T-helper 1 cell treated with Interleukin-12 subunit alpha and Interleukin-12 subunit beta and Interleukin-4 antibody, amounts not matched to agents 30 μg/mL and 1 μg/mL, for 36 hours (primary cell): ENCODE results near the gene LRRC74A.

ENCODE experiments used
- H3K27ac Mint-ChIP-seq: one replicate; pipeline ENCODE4 v1.8.0; 2021; ENCODE audit warnings: mild to moderate bottlenecking, mixed read lengths
- H3K27me3 Mint-ChIP-seq: one replicate; pipeline ENCODE4 v1.8.0; 2021; ENCODE audit warnings: low read depth, mixed read lengths
- H3K36me3 Mint-ChIP-seq: one replicate; pipeline ENCODE4 v1.8.0; 2021; ENCODE audit warnings: low read depth, mixed read lengths
- H3K4me1 Mint-ChIP-seq: one replicate; pipeline ENCODE4 v1.8.0; 2021; ENCODE audit warnings: low read depth, mixed read lengths
- H3K4me3 Mint-ChIP-seq: one replicate; pipeline ENCODE4 v1.8.0; 2021; ENCODE audit warnings: mild to moderate bottlenecking, moderate library complexity, mixed read lengths
- H3K9me3 Mint-ChIP-seq: one replicate; pipeline ENCODE4 v1.8.0; 2021; ENCODE audit warnings: mixed read lengths

The LRRC74A gene

DNA sequence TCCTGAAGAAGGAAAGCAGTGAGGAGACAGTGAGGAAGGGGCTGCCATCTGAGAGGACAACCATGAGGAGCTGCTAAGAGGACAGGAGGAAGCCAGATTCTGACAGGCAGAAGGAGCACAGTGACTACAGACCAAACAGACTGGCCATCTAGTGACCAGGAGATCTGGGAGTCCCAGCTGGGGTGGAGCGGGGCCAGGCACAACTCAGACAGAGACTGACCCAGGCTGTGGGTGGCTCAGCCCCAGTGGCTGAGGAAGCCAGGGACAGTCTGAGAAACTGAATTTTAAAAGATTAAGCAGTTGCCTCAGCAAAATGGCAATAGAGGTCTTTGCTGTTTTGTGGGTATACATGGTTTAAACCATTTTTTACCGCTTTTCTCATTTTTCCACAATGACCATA is 28.9 kb downstream of the LRRC74A start:
- no peaks in the 10 kb centered on the region for H3K36me3 Mint-ChIP-seq
- no peak overlapping the region for H3K4me3 Mint-ChIP-seq
- peaks cover 21% of the 10 kb centered on the region for H3K27me3 Mint-ChIP-seq
- H3K4me1 Mint-ChIP-seq, result no peaks in the 10 kb centered on the region
- H3K9me3 Mint-ChIP-seq, result no peaks in the 10 kb centered on the region
- H3K27ac Mint-ChIP-seq, result no peak overlapping the region

DNA sequence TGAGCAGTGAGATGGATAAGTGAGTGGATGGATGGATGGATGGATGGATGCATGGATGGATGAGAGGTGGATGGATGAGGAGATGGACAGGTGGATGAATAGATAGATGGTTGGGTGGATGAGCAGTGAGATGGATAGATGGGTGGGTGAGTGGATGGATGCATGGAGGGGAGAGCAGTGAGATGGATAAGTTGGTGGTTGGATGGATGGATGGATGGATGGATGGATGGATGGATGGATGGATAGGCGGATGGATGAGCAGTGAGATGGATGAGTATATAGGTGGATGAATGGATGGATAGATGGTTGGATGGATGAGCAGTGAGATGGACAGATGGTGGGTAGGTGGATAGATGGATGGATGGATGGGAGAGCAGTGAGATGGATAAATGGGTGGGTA is 30.6 kb downstream of the LRRC74A start:
- H3K9me3 Mint-ChIP-seq, result no peaks in the 10 kb centered on the region
- peaks cover 21% of the 10 kb centered on the region for H3K27me3 Mint-ChIP-seq
- no peaks in the 10 kb centered on the region for H3K4me1 Mint-ChIP-seq
- no peak overlapping the region for H3K27ac Mint-ChIP-seq
- H3K36me3 Mint-ChIP-seq, result no peaks in the 10 kb centered on the region
- no peak overlapping the region for H3K4me3 Mint-ChIP-seq

DNA sequence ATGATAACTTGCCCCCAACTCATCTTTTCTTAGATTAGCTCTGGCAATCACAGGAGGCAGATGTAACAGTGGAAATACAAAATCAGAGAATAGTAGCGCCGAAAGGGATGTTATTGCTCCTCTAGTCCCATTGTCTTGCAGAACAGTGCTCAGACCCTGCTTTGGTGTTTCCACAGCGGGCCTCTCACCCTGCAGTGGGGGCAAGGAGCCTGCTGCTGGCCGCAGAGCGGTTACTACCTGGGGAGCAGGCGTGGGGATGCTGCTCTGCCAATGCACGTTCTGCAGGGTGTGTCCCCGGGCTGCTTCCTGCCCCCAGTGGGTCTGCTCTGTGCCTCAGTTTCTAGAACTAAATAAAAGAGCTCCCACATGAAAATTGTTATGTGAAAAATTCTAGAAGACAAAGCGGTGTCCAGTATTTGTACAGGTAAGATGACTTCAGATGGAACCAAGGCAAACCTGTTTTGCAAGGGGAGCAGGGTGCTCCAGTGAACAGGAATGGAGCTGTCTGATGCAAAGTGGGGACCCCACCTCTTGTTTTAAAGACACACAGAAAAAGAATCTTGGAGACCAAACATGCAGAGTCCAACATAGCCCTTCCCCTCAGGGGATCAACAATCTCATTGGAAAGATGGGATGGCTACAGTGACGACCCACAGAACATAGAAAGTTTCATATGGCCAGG is 35.5 kb downstream of the LRRC74A start:
- Mint-ChIP-seq H3K36me3 (no peaks in the 10 kb centered on the region), H3K4me3 (no peak overlapping the region), H3K27ac (no peak overlapping the region), H3K4me1 (no peaks in the 10 kb centered on the region), H3K27me3 (peaks cover 15% of the 10 kb centered on the region), H3K9me3 (no peaks in the 10 kb centered on the region)

DNA sequence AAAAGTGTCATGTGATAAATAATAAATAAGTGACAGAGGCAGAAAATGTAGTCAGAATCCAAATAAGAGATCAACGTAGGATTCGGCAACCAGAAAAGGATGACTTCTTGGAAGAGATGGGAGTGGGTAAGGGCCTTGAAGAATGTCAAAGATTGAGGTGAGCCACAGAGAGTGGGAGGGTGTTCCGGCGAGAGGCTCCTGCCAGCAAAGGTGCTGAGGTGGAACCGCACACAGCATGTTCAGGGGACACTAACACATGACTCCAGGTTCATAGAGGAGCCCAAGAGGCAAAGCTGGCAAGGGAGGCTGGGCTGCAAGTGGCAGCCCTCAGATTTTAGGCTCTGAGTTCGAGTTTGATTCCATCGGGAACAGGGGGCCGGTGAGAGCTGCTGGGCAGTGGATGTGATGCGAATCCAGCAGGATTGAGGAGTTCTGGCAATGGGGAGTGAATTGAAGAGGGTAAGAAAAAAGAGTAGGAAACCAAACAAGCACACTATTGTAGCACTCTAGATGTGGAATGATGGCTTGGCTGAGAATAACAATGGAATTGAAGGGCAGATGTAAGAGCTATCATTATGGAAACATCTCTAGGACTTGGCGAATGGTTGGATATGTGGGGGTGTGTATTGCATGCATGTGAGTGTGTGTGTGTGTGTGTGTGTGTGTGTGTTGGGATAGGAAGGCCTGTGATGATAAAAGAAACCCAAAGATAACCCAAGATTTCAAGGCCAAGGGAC is 36.5 kb downstream of the LRRC74A start:
- peaks cover 12% of the 10 kb centered on the region for H3K27me3 Mint-ChIP-seq
- no peaks in the 10 kb centered on the region for H3K36me3 Mint-ChIP-seq
- H3K9me3 Mint-ChIP-seq, result no peaks in the 10 kb centered on the region
- H3K4me3 Mint-ChIP-seq, result no peak overlapping the region
- no peak overlapping the region for H3K27ac Mint-ChIP-seq
- peaks cover 1% of the 10 kb centered on the region for H3K4me1 Mint-ChIP-seq

DNA sequence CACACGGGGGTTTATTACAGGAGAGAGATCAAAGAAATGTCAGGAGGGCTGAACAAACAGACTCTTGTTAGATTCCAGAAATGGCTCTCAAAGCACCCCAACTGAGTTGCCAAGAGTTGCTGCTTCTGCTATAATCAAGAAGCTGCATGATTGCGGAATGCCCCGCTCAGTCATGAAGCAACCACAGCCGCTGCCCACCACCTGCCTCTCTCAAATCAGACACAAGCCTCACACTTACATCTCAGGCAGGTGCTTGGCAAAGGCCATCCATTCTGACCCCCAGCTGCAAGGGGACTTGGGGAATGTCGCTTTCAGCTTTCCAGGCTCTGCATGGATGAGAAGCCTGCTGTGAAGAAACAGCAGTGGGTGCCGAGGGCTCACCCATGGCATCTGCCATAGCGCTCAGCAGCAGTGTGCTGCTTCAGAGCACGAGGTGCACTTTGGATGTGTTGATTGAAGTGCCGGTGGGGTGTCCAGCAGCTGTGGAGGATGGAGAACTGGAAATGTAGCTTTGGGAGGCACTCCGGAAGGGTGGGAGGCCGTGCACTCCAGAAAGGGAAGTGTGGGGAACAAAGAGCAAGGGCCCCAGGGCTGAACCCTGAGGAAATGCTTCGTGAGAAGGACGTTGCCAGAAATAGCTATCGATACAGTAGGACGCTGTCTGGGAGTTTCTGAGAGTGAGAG is 37.7 kb downstream of the LRRC74A start:
- H3K4me3 Mint-ChIP-seq, result no peak overlapping the region
- peaks cover 11% of the 10 kb centered on the region for H3K27me3 Mint-ChIP-seq
- no peak overlapping the region for H3K27ac Mint-ChIP-seq

DNA sequence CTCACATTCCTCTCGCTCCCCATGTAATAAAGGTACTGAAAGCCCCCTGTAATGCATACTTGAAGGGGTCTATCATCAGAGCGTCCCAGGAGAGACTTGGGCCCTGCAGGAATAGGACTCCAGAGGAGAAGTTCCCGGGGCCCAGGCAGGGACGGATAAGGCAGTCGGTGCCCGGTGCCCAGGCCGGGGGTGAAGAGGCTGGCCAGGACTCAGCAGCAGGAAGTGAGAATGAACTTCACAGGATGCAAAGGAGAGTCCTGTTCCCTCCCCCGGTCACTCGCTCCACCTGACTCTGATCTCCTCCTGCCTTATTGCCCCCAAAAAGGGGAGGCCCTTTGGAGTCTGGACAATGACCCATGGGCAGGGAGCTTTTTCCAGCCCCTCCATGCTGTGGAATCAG is 40.2 kb downstream of the LRRC74A start:
- H3K4me3 Mint-ChIP-seq, result no peak overlapping the region
- no peaks in the 10 kb centered on the region for H3K9me3 Mint-ChIP-seq
- peaks cover 5% of the 10 kb centered on the region for H3K27me3 Mint-ChIP-seq
- no peak overlapping the region for H3K27ac Mint-ChIP-seq
- peaks cover 6% of the 10 kb centered on the region for H3K4me1 Mint-ChIP-seq
- H3K36me3 Mint-ChIP-seq, result no peaks in the 10 kb centered on the region

More for the DNA sequence above, 37.7 kb downstream of the LRRC74A start:
- H3K36me3 Mint-ChIP-seq, result no peaks in the 10 kb centered on the region
- H3K9me3 Mint-ChIP-seq, result no peaks in the 10 kb centered on the region
- H3K4me1 Mint-ChIP-seq, result peaks cover 6% of the 10 kb centered on the region

DNA sequence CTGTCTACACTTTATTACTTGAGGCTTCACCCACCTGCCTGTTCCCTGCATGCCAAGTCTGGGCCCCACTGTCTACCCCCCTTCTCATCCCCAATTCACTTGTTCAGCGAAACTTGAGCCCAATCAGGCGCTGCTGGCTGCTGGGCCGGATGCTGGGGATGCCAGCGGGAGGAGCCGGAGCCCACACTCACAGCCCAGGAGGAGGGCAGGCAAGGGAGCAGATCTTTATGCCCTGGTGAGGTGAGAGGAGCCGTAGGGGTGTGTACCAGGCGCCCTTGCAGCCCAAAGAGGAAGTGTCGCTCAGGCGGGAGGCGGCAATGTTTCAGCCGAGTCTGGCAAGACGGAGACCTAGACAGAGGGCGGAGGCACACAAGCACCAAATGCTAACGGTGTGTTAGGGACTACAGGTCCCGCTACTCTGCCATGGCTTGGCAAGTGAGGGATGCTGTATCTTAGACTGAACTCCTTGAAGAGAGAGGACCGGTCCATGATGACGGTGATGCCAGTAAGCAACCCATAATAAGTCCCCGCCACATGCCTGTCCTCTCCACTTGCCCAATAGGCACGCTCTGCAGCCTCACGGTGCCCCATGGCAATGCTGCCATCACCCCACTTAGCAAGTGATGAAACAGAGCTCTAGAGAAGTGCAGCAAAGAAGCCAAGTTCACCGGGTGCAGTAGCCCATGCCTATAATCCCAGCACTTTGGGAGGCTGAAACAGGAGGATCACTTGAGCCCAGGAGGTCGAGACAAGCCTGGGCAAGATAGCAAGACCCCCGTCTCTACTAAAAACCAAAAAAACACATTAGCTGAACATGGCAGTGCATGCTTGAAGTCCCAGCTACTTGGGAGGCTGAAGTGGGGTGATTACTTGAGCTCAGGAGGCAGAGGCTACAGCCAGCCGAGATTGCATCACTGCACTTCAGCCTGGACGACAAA is 41.6 kb downstream of the LRRC74A start:
- Mint-ChIP-seq H3K9me3 (no peaks in the 10 kb centered on the region), H3K27ac (no peak overlapping the region), H3K27me3 (peaks cover 2% of the 10 kb centered on the region)

DNA sequence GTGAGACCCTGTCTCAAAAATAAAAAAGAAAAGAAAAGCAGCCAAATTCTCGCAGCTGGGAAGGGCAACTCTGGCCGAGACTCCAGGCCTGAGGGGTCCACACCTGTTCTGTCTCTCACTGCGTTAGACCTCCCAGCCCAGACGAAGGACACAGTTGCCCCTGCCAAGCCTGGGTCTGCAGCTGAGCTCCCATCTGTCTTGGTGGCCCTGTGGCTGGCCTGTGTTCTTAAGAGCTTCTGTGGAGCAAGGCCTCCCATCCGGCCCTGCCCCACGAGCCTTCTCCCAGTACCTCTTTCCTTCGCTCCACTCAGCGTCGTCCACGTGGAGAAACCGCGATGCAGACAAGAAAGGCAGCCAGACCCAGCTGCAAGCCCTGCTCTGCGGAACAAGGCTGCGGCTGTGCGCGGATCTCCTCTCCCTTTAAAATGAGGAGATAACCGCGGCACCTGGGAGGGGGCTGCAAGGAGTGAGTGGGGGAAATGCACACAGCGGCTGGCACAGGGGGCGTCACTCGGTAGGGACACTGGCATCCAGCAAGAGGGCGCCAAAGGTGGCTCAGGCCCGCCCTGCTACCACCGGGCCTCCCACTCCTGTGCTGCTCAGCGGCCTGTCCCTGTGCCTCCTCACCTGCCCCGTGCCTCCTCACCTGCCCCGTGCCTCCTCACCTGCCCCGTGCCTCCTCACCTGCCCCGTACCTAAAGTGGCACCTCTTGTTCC is 42.4 kb downstream of the LRRC74A start:
- Mint-ChIP-seq H3K4me3 (no peak overlapping the region), H3K4me1 (peaks cover 6% of the 10 kb centered on the region), H3K9me3 (no peaks in the 10 kb centered on the region), H3K27ac (no peak overlapping the region), H3K36me3 (no peaks in the 10 kb centered on the region), H3K27me3 (no peaks in the 10 kb centered on the region)

More for the DNA sequence above, 41.6 kb downstream of the LRRC74A start:
- Mint-ChIP-seq H3K4me1 (peaks cover 6% of the 10 kb centered on the region), H3K4me3 (no peak overlapping the region), H3K36me3 (no peaks in the 10 kb centered on the region)

DNA sequence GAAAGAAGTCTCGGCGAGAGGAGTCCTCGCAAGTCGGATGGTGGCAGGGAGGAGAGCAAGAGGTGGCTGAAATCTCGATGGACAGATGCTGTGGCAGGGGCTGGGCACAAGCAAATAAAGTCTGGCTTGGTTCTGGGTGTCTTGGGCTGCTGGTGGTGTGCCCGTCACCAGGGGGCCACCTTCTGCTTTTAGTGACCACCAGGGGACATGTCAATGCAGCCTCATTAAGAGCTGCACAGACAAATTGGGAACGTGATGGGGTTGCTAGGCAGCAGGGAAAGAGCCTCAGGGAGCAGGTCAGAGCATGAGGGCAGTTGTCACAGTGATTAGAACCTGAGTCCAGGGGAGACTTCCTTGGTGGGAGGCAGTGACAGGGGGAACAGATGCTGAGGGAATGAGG is 44.0 kb downstream of the LRRC74A start:
- Mint-ChIP-seq H3K9me3 (no peaks in the 10 kb centered on the region), H3K27ac (no peak overlapping the region), H3K4me3 (no peak overlapping the region), H3K36me3 (no peaks in the 10 kb centered on the region), H3K4me1 (peaks cover 6% of the 10 kb centered on the region), H3K27me3 (no peaks in the 10 kb centered on the region)

DNA sequence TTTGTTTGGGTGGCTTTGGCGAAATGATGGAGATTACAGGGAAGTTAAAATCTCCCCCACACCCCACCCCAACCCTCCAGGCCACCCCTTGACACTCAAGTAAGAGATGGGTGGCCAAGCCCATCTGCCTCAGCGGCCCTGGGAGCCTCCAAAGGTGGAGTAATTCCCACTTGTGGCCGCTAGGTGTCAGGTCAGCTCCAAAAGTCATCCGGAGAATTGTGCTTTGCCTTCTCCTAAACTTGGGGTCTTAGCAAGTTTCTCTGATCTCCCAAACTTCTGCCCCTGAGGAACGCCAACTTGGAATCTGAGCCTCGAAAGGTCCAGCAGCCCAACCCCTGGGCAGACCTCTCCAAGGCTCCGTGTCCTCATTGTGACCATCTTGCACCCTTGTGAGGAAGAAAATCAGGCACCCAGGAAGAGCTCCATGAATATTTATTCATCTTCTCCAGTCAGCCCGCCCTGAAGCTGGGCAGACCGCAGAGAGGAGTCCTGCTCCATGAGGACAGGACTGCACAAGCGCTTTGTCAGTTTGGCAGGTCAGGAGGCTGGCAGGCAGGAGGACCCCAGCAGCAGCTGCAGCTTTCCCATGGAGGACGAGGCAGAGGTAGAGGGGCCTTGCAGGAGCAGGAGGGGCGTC is 46.7 kb downstream of the LRRC74A start:
- Mint-ChIP-seq H3K27ac (no peak overlapping the region), H3K9me3 (no peaks in the 10 kb centered on the region), H3K36me3 (no peaks in the 10 kb centered on the region), H3K4me1 (peaks cover 3% of the 10 kb centered on the region), H3K4me3 (no peak overlapping the region), H3K27me3 (no peaks in the 10 kb centered on the region)

DNA sequence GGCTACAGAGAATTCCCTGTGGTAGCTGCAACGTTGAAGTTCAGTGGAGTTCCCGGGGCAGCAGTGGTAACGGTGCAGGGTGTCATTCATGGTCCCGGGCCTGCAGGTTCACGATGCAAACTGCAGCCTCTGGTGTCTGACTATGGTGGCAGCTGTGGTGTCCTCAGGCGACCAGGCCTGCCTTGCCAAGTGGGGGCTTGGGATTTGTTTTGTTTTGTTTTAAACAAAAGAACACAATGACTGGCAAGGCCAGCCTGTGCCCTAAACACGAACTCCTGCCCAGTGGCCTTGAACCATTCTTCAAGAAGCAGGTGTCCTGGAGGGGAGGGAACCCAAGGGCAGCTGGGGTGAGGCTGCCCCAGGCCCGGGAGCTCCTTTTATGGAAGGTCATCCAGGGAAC is 48.5 kb downstream of the LRRC74A start:
- H3K27me3 Mint-ChIP-seq, result no peaks in the 10 kb centered on the region
- H3K36me3 Mint-ChIP-seq, result no peaks in the 10 kb centered on the region
- no peak overlapping the region for H3K27ac Mint-ChIP-seq
- H3K4me3 Mint-ChIP-seq, result no peak overlapping the region
- no peaks in the 10 kb centered on the region for H3K4me1 Mint-ChIP-seq
- no peaks in the 10 kb centered on the region for H3K9me3 Mint-ChIP-seq

DNA sequence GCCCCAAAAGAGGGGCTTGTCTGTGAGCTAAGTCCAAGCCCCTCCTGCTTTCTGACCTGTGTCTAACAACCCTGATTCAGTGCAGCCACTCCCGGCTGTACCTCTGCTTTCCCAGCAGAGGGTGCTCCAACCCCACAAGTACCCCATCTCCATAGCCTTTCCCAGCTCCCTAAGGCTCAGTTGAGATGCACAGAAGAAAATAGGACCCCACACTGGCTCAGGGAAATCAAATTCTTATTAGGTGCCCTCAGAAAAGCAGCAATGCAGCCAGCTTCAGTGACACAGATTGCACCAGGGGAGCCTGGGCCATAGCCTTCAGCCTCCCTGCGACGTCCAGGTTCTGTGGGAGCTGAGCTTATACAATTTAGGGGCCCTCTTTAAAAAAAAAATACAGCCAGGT is 49.9 kb downstream of the LRRC74A start:
- H3K4me3 Mint-ChIP-seq, result no peak overlapping the region
- H3K9me3 Mint-ChIP-seq, result no peaks in the 10 kb centered on the region
- no peaks in the 10 kb centered on the region for H3K36me3 Mint-ChIP-seq
- no peak overlapping the region for H3K27ac Mint-ChIP-seq
- no peaks in the 10 kb centered on the region for H3K27me3 Mint-ChIP-seq
- no peaks in the 10 kb centered on the region for H3K4me1 Mint-ChIP-seq

DNA sequence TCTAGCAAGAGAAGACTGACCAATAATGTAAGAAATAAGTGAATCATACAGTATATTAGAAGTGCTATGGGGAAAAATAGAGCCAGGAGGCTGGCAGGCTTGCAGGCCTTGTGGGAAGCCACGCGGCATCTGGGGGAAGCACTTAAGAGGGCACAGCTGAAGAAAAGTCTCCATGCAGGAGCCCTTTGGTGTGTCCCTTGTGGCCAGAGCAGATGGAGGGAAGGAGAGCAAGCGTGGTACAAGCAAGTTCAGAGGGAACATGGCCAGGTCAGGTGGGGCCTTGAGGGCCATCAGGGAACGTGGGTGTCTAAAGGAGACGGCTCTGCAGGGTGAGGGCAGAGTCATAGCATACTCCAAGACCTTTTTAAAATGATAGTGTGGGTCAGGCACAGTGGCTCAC is 51.7 kb downstream of the LRRC74A start:
- Mint-ChIP-seq H3K27ac (no peak overlapping the region), H3K9me3 (no peaks in the 10 kb centered on the region), H3K4me3 (no peak overlapping the region), H3K36me3 (no peaks in the 10 kb centered on the region), H3K4me1 (no peaks in the 10 kb centered on the region), H3K27me3 (no peaks in the 10 kb centered on the region)
